Pons (tissue), 1 donor: ENCODE measurements around the gene EXOC6B.
"Not testable (repeated sequence)": the region's sequence is repeated elsewhere in the genome, so short reads cannot be mapped to it uniquely, and the experiment has no call there.

ENCODE experiments used
- DNase-seq: peaks from one replicate; pipeline ENCODE4 v3.0.0-alpha.2; 2016; ENCODE audit warnings: low spot score

EXOC6B gene

GRCh38 chr2:72544554-72544953 is 281.3 kb downstream of the EXOC6B start:
- DNase-seq: no peak

DNA sequence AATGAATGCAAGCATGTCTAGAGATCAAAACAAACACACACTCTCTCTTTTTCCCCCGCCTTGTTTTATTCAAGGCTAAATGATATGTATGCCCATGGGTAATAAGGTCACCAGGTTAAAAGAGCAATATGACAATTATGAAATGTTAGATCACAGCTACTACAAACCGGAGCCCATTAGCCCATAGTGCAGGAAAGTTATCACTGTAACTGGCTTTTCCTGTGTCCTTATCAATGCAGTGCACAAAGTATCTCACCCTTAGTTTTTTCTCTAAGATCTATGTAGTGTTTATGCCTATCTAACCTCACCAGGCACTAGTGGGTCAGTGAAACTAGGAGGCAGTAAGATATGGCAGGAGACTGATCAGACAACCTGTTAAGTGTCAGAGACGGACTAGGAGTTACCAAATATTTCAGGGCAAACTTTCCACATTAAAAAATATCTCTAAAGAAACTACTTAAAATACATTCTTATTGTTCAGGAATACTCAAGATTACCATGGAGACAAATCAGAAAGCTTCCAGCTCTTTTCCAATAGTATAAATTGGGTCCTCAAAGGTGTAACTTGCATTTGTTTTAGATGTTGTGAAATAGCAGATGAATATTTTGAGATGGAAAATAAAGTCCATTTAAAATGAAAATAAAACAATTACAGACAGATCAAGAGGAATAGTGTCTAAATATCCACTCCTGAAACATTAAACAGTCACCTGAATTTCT is 282.2 kb downstream of the EXOC6B start:
- no peak for DNase-seq

DNA sequence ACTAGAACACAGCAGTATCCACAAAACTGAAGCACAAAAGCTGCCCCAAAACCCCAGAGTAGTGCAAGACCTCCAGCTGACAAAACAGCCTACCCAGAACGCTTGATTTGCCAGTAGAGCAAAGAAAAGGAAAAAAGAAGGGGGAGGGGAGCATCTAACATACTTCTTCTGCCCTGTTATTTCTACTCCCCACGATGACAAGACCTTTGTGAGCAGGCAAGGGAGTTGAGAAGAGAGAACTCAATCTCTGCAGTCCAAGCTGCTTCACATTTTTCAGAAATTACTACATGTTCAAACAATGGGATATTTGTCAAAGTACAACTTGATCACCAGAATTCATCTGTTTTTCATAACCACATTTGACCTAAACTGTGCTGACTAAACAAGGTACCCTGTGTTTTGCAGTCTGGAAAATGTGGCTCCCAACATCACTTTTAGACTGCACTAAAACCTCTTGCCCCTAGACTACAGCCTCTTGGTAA is 286.7 kb downstream of the EXOC6B start:
- no peak for DNase-seq

GRCh38 chr2:72538486-72538885 is 287.3 kb downstream of the EXOC6B start:
- peak; percentile 17 for DNase-seq

DNA sequence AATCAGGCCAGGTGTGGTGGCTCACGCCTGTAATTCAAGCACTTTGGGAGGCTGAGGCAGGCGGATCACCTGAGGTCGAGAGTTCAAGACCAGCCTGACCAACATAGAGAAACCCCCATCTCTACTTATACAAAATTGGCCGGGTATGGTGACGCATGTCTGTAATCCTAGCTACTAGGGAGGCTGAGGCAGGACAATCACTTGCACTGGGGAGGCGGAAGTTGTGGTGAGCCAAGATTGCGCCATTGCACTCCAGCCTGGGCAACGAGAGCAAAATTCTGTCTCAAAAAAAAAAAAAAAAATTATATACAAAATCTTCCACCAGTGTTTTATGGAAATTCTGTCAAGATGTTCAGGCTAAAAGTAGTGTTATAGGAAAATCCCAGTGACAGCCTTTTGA is 290.2 kb downstream of the EXOC6B start:
- DNase-seq: not testable (repeated sequence)

DNA sequence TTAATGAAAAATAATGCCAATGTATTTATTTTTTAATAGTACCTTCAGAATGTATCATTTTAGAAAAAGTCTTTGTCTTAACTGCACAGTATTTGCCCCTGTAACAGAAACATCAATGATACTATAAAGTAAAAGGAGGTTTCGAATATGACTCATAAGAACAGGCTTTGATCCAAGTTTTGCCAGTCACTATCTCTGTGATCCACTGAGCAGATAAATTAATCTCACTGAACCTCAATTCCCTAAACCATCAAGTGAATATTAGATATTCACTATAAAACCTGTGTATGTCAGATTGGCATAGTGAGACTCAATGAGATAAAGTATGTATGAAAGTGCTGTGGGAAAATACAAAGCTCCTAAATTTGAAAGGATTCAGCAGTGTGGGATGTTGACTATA is 292.1 kb downstream of the EXOC6B start:
- no peak for DNase-seq

DNA sequence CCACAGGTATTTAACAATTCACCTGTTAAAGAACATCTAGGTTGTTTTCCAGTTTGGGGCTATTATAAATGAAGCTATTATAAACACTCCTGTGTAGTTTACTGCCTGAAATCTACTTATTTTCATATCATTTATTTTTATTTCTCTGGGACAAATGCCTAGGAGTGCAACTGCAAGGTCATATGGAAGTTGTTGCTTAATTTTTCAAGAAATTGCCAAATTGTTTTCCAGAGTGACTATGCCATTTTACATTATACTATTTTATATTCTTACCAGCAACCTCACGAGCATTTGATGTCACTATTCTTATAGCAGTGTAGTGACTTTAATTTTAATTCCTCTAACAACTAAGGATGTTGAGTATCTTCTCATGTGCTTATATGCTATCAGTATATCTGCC is 298.4 kb downstream of the EXOC6B start:
- DNase-seq: no peak

DNA sequence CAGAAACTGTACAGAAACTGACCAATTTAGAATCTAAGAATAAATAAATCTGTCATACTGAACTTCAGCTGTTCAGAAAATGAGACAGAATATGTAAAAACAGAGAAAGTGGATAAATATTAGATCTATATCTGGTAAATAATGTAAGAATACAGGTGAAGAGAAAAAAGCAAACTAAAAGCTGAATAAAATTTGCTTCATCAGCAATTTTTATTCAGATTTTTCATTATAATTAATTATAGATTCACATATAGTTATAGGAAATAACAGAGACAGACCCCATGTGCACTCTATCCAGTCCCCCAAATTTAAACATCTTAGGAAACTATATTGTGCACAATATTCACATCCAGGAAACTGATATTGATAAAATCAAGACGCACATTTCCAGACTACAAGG is 299.2 kb downstream of the EXOC6B start:
- DNase-seq: no peak

DNA sequence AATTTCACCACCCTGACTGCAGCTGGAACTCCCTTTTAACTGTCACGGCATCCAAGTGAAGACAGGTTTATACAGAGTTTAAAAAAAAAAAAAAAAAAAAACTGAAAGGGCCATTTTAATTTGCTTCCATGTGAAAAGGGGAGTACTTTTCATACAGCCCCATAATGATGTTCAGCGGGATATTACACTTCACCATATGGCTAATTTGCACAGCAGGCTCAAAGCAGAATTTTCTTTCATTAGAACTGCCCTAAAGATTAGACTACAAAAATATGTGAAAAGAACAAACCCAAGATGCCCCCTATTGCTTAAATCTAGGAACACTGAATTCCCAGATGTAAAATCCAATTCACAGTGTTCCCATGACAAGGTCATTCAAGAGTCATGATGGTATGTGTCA is 301.8 kb downstream of the EXOC6B start:
- no peak for DNase-seq

DNA sequence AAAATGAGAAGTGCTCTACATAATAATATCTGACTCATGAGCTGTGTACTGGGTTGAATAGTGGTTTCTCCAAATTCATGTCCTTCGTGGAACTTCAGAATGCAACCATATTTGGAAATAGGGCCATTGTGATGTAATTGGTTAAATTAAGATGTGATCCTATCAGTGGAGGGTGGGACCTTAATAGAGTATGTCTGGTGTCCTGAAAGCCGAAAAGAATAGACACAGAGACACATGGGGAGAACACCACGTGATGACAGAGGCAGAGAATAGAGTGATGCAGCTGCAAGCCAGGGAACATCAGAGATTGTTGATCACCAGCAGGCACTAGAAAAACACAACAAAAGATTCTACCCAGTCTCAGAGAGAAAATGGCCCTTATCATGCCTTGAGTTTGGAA is 310.1 kb downstream of the EXOC6B start:
- peak; percentile 86 for DNase-seq

DNA sequence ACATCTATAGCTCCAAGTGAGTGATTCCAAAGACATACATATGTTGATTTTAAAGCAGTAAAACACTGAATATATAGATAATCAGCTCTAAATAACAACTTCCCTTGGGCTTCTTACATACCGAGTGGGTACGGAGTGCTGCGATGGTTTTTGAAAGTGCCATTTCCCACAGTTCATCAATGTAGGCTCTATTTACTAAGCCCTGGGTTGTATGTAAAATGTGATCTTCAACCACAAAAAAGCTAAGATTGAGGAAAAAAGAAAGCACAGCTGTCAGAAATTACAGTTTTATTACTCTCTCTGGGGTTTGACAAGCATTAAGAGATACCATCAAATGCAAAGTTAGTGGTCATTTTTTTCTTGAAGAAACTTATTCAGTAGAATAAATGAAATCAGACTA is 312.8 kb downstream of the EXOC6B start:
- DNase-seq: no peak

DNA sequence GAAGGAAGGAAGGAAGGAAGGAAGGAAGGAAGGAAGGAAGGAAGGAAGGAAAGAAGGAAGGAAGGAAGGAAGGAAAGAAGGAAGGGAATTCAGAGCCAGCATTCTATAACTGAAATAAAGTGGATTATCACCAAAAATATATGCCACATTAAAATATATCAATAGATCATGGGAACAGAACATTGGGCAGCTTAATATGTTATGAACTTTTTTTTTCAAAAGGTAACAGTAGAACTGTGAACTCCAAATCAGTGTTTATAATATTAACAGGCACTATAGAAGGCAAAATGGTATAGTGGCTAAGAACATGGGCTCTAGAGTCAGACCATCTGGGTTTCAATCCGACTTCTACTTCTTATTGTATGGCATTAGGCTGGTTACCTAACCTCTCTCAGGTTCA is 313.5 kb downstream of the EXOC6B start:
- no peak for DNase-seq

GRCh38 chr2:72511906-72512305 is 313.9 kb downstream of the EXOC6B start:
- no peak for DNase-seq

GRCh38 chr2:72497763-72498162 is 328.1 kb downstream of the EXOC6B start:
- DNase-seq: no peak

- no peak for DNase-seq
Measured at GRCh38 chr2:72496479-72496878, 329.4 kb downstream of the EXOC6B start.

DNA sequence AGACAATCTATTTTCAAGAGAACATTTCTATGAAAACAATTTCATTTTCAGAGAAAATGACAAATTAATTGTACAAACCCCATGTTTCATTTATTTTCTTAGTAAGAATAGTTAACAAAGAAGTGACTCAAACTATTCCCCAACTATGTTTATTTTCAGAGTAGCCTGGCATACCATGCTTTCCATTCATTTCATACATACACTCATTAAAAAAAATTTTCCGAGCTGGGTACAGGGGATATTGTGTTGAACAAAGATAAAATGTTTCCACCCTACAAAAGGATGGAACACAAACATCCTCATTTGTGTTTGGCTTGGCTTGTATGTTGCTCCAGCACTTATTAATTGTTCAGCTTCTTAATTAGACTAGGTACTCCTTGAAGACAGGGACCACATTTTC is 331.4 kb downstream of the EXOC6B start:
- no peak for DNase-seq

DNA sequence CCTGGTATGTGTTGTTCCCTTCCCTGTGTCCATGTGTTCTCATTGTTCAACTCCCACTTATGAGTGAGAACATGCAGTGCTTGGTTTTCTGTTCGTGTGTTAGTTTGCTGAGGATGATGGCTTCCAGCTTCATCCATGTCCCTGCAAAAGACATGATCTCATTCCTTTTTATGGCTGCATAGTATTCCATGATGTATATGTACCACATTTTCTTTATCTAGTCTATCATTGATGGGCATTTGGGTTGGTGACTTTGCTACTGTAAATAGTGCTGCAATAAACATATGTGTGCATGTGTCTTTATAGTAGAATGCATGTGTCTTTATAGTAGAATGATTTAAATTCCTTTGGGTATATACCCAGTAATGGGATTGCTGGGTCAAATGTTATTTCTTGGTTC is 341.2 kb downstream of the EXOC6B start:
- not testable (repeated sequence) for DNase-seq

DNA sequence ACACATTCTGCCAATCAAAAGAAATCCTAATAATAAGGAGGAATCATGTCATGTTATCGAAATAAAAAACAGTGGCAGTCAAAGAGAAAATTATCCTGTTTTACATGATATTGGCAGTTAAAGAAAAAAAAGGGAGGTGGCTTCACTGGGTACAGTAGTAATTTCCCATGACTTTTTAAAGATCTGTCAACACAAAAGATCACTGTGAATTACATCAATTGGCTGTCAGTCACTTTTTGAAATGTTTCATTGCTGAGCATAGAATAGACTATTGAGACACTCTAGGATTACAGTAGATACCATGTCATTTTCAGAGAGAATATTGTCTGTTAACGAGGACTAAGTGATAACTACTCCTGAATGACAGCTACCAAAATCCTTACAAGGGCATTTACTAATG is 342.5 kb downstream of the EXOC6B start:
- no peak for DNase-seq

DNA sequence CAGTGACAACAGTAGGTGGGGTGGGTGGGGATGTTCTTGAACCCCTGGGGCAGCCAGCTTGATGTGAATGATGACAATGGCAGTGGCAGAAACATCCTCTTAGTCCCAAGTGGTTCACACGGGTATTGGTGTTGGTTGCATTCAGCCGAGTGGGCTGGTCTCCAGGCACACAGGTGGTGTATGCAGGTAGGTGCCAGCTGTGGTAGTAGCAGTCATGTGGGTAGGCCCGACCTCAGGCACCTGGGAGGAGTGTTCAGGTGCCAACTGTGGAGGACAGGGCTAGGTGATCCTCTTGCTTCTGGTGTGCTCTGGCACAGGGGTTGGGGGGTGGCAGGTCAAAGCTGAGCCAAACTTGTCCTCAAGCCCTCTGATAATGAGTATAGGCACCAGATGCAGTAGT is 350.6 kb downstream of the EXOC6B start:
- no peak for DNase-seq

DNA sequence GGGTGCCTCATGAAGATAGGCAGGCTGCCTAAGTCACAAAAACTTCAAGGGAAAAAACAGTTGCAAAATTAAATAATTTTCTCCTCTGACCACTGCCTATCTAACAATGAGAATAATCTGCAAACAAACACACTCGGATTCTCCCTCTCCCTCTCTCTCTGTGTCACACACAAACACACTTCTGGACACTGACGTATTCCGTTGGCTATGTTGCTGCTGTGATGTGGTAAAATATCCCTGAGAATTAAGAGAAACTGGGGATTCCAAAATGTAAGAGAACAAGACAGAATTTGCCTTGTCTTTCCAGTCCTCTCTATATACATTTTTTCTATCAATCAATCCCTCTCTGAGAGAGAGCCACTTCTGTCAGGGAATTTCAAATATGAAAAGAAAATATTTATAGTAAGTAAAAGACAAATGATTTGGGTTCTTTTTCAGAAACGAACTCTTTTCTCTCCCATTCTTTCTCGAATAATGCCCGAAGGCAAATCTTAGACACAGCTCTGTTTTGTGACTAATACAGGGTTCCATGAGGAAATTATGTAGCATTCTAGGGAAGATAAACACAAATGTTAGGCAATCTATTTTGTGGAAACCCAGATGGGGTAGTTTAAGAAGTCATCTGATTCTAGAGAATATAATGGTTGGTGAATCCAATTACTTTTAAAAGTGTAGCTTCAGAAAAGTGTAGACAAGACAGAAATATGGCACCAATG is 367.9 kb downstream of the EXOC6B start:
- DNase-seq: no peak

DNA sequence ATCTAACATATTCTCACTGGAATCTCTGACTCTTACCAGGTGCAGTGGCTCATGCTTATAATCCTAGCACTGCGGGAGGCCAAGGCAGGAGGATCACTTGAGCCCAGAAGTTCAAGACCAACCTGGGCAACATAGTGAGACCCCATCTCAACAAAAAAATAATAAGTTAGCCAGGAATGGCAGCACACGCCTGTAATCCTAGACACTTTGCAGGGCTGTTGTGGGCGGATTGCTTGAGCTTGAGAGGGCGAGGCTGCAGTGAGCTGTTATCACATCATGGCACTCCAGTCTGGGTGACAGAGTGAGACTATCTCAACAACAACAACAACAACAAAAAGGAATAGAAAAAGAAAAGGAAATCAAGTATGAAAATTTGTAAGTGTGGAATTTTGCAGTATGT is 371.6 kb downstream of the EXOC6B start:
- DNase-seq: no peak

DNA sequence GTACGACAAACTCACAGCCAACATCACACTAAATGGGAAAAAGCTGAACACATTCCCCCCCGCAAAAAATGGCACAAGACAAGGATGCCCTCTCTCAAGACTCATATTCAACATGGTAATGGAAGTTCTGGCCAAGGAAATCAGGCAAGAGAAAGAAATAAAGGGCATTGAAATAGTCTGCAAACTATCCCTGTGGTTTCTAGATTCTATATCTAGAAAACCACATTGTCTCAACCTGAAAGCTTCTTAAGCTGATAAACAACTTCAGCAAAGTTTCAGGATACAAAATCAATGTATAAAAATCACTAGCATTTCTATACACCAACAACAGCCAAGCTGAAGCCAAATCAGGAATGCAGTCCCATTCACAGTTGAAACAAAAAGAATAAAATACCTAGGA is 383.6 kb downstream of the EXOC6B start:
- no peak for DNase-seq

- no peak for DNase-seq
Measured at GRCh38 chr2:72439892-72440291, 385.9 kb downstream of the EXOC6B start.

DNA sequence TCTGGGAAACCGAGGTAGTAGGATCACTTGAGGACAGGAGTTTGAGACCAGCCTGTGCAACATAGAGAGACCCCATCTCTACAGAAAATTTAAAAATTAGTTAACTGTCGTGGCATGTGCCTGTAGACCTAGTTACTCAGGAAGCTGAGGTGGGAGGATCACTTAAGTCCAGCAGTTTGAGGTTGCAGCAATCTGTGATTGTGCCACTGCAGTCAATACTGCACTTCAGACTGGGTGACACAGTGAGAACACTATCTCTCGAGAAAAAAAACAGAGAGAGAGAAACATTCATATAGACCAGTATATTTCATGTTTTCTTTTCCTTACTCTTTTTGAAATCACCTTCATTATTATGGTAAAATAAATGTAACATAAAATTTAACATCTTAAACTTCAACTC is 387.5 kb downstream of the EXOC6B start:
- no peak for DNase-seq
